ELF-1 (cell line): ENCODE data around the gene CACNA1D.
A peak's percentile ranks its signal among the peaks of the same experiment; 100 is the strongest.

Source experiments
- DNase-seq: peaks from one replicate; pipeline ENCODE4 v3.0.0-alpha.2; 2016; ENCODE audit warnings: low read depth, low spot score

CACNA1D gene

DNA sequence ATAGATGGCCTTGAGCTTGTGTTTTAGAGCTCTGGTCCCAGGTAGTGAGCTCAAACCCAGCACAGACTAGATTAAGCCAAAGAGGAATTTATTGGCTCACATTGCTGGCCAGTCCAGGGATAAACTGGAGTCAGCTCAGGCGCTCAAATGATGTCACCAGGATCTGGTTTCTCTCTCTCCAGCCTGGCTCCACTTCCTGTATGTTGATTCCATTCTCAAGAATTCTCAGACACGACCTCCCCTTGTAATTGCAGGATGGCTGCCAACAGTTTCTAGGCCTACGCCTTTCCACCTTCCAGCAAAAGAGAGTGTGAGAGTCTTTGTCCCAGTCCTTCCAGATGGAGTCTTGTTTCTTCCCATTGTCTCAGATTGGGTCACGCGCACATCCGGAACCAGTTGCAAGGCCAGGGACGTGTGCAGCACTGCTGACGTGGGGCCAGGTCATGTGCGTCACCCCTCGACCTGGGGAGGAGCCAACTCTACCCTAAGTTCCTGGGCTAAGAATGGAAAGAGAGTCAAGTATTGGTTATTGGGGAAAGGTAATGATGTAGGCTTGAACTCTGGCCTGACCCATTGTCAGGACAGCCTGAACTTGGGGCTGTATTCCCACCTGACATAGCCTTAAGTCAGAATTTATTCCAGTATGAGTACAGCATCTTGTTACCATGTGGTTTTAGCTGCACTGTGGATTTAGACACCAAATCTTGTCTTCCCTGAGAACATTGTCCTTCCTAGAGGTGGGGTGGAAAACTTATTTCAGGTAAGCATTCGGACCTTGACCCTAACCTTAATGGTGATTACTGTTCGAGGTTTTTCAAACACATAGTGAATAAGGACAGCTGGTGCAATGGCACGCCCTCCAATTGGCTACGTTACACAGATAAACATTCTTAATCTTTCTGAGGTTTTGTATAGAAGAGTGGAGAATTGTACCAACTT, 31.6 kb downstream of the CACNA1D start:
- peak; percentile 65 for DNase-seq

DNA sequence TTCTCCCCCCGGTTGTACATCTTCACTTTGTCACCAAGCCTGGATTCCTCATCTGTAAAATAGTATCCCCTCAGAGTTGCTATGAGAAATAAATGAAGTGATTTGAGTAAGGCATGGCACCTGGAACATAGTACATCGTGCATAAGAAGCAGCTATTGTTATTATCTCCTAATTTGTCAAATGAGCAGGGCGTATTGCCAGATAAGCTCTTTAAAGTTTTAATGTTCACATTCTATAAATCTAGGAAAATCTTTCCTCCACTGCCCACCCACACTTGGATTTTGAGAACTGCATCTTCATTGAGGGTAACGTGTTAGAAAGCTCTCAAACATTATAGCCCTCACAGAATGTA, 32.3 kb downstream of the CACNA1D start:
- DNase-seq, result no peak

GRCh38 chr3:53530205-53530604, 35.8 kb downstream of the CACNA1D start:
- DNase-seq, result no peak

GRCh38 chr3:53531749-53532148, 37.3 kb downstream of the CACNA1D start:
- no peak for DNase-seq

DNA sequence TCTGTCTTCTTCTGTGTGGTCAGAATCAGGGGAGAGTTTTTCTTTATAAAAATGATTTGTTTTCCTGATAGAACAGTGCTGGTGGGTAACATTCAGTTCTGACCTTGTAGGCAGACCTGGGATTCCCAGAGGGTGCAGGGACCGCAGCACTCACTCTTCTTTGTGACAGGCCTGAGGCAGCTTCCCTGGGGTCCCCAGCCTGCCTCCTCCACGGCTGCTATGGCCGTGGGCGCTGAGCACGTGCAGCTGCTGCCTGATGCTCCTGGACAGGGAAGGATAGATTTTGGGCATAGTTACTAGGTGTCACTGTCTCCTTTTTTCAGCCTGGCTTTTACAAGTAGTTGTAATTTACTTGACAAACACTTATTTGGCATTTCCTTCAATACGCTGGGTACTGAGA, 39.1 kb downstream of the CACNA1D start:
- no peak for DNase-seq

GRCh38 chr3:53534216-53534615, 39.8 kb downstream of the CACNA1D start:
- no peak for DNase-seq

DNA sequence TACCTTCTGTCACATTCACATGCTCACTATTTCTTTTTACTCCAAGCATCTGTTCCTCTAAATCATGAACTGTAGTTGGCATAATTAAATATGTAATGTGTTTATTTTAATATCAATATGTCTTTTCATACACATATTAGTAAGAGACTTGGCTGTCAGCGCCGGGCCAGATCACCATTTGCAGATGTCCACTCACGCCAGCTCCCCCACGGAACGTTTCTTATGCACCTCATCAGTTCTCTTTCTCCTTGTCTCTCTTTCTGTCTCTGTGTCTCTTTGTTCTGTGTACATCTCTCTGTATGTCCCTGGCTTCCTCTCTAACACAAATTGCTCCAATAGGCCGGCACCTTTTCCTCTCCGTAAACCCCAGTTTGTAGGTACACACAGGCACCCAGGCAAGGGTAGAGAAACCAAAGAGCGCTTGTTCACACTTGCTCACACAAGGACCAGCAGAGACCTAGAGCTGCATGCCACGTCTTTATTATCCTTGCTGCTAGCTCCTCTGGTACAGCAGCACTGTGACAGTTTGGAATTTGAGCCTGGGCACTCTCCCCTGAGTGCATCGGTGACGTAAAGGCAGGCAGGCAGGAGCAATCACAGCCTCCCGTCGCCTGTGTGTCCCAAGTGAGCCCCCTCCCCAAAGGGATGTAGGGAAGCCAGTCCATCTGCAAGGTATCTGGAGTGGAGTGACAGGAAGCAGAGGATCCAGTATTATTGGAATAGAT, 40.4 kb downstream of the CACNA1D start:
- peak; percentile 52 for DNase-seq

DNA sequence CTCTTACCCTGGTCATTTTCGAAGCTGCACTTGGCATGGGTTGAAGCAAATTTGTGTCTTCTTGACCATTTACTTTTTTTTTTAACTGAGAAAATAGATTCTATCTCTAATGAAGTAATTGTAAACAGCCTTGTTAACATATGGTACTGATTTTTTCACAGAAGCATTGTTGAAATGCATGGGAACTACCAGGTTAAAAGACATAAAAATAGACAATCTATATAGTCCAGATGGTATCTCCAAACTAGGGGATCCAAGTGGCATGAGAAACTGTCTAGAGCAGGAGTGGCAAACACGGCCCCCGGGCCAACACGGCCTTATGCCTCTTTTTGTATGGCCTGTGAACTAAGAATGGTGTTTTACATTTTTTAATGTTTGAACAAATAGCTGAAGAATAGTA, 41.9 kb downstream of the CACNA1D start:
- no peak for DNase-seq

DNA sequence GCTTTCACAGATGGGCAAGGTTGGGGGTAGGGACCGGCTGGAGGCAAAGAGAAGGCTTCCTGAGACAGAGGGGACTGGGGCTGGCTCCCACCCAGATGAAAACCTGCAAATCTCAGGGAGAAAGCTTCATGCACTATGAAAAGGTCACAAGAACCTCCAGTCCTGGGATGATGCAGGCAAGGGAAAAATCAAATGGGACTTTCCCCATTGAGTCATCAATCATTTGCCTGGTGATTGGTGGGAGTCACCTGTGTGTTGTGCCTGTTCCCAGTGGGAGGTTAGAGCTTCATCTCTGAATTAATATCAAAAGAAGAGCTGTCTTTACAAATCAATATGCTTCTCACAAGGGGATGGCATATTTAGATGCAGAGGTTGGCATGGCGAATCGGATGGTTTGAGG, 49.9 kb downstream of the CACNA1D start:
- DNase-seq, result no peak

DNA sequence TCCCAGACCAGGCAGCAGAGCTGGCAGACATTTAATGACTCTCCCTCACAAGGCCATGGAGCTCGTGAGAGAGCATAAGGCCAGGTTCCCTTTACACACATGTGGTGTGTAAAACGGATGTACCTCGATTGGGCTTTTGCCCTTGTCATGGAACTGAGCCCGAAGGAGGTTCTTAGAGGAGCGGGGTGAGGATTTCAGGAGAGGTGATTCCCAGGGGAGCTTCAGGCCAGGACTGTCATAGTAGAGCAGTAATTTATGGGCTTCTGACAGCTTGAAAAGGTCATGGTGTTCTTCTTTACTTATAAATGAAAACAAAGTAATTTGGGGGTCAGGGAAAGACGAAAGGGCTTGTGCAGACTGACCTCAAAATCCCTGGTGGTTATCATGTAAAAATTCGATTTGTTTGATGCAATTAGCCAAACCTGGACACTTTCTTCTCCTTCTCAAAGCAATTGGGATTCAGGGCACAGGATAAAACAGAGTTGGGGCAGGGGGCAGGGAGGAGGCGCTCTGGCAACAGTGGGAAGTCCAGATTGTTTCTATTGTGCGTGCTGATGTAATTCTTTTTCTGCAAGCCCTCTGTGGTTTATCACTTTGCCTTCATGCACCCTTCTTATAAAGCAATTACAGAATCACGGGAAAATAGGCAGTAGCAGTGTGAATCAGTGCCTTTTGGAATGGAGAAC, 51.0 kb downstream of the CACNA1D start:
- DNase-seq, result no peak

- no peak for DNase-seq
These were observed 51.6 kb downstream of the CACNA1D start for GRCh38 chr3:53545996-53546359.

DNA sequence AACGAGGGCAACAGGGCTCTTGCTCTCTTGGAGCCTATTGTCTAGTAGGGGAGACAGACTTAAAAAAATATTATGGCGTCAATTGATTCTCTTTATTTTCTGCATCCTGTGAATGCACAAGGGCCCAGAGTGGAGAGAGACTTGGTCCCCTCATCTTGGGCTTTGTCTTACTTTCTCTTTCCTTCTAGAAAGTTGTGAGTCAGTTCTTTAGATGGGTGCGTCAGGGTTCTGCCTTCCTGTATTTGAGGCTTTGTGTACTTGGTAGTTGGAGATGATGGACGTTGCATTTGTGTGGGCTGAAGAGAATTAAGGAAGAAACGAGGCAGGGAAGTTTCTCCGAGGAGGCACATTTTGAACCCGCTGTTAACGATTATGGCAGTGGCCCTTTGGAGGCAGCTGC, 52.9 kb downstream of the CACNA1D start:
- no peak for DNase-seq

DNA sequence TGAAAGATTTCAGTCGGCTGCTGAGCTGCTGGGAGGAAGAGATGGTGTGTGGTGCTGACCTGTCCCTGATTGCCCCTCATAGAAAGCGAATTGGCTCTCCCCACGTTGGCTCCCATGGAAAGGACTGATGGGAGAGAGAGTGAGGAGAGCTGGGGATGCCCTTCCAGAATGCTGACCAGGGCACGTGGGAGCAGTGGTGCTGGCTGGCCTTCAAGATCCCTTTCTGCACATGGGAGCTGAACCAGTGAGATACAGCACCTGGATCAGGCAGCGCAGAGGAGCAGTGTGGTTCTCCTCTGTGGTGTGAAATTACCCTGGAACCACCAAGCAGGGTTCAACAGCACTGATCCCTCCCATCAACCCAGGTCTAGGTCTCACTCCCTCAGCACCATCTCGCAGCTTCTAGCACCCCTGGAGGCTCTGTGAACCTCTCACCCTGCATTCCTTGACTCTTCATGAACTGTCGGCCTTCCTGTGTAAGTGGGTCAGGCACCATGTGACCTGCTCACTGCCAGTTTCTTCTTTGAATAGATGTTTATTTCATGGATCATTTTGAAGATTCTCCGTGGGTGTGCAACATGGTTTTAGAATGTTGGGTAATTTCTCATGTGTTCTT, 55.7 kb downstream of the CACNA1D start:
- no peak for DNase-seq

DNA sequence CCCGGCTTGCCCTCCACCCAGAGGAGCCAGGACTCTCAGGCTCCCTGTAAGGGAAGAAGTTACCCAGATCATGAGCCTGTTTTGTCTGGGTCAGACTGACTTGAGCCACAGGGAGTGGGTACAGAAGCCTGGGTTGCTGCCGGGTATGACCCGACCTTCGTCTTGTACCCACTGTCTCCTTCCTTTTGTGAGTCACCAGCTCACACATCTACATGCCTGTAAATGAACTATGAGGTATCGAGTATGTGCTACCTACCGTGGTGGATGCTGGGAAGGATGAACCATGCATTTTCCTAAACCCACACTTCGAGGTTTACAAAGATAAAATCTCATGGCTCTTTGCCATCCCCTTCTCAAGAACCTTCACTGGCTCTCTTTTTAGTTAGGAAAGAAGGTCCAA, 56.9 kb downstream of the CACNA1D start:
- DNase-seq, result no peak

GRCh38 chr3:53552730-53553129, 58.3 kb downstream of the CACNA1D start:
- no peak for DNase-seq

DNA sequence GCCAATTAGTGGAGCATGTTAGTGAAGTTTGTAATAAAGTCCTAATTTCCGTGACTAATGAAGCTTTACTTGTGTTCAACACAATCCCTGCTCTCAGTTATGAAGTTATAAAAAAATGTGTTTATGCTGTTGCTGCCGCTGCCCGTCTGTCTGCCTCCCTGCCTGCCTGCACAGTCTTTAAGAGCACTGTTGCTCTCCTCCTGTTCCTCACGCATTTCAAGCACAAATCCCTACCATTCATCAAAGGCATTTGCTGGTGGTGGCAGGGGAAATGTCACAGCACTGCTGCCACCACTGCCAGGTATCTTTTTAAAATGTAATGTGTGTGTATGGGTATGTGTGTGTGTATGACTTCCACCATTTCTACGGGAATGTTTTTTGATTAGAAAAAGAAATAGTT, 58.8 kb downstream of the CACNA1D start:
- DNase-seq, result no peak

- DNase-seq, result no peak
These were observed 60.2 kb downstream of the CACNA1D start for GRCh38 chr3:53554559-53555067.

GRCh38 chr3:53555068-53555588, 60.7 kb downstream of the CACNA1D start:
- no peak for DNase-seq

GRCh38 chr3:53566461-53567145, 72.2 kb downstream of the CACNA1D start:
- peak; percentile 32 for DNase-seq

- DNase-seq, result no peak
These were observed 75.7 kb downstream of the CACNA1D start for GRCh38 chr3:53570081-53570480.

DNA sequence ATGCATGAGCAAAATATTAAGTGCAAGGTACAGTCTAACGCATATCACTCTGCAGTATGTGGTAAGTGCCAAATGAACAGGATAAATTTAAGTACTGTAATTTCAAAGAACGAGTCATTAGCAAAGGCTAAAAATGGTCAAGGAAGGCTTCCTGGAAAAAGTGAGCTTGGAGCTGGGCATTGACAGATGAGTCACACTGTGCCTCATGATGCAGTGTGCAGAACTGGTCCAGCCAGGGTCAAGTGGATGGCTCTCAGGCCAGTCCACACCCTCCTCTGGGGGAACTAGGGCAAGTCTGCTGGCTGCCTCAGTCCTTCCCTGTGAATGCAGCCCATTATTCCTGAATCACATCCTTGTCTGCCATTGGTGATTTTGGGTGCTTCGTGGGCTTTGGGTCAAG, 76.3 kb downstream of the CACNA1D start:
- no peak for DNase-seq
